Ishikawa (cell line): Measurements from ENCODE around the gene RPL27A.

Experiments used
- EGR1 ChIP-seq: IDR thresholded peaks from 2 replicates; pipeline ENCODE4 v1.6.1; 2012
- FOXM1 ChIP-seq: IDR thresholded peaks from 2 replicates; pipeline ENCODE4 v1.6.1; 2012; ENCODE audit warnings: low read depth, borderline replicate concordance
- NFIC ChIP-seq: IDR thresholded peaks from 2 replicates; pipeline ENCODE4 v1.6.1; 2012
- RAD21 ChIP-seq: IDR thresholded peaks from 2 replicates; pipeline ENCODE4 v1.6.1; 2012; ENCODE audit warnings: low read depth
- REST ChIP-seq: IDR thresholded peaks from 2 replicates; pipeline ENCODE4 v1.6.1; 2012; ENCODE audit warnings: low read depth, mild to moderate bottlenecking
- TAF1 ChIP-seq: IDR thresholded peaks from 2 replicates; pipeline ENCODE4 v1.6.1; 2012; ENCODE audit warnings: low read depth, mild to moderate bottlenecking
- YY1 ChIP-seq: IDR thresholded peaks from 2 replicates; pipeline ENCODE4 v1.6.1; 2012; ENCODE audit warnings: low read depth
- TF ChIP-seq, protein P1 (sequence below): IDR thresholded peaks from 2 replicates; pipeline ENCODE4 v1.6.1; 2012

- TF ChIP-seq REST: no peak
- TF ChIP-seq TAF1: no peak
- no peak for TF ChIP-seq NFIC
- no peak for TF ChIP-seq FOXM1
- no peak for TF ChIP-seq RAD21
- TF ChIP-seq YY1: no peak
- TF ChIP-seq EGR1: no peak
- TF ChIP-seq, protein P1, sequence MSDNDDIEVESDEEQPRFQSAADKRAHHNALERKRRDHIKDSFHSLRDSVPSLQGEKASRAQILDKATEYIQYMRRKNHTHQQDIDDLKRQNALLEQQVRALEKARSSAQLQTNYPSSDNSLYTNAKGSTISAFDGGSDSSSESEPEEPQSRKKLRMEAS: no peak
These were observed 11.5 kb downstream of the RPL27A start for GRCh38 chr11:8694137-8694536.
